ENCODE measurements around the gene TBCA.

TBCA gene

GRCh38 chr5:77744116-77744515 is 32.0 kb downstream of the TBCA start:
- H3F3A ChIP-seq (ENCODE audit: control insufficient read depth, insufficient read depth), result 0 out of 2 replicates have a peak, but pooled peaks cover 4% of the 10 kb centered on the region
- no peak overlapping the region for H3K4me3 ChIP-seq (ENCODE audit: low read length)
- H3K27me3 ChIP-seq (ENCODE audit: control insufficient read depth, low read length), result no peaks in the 10 kb centered on the region
- no peaks in the 10 kb centered on the region for H4K20me1 ChIP-seq (ENCODE audit: control insufficient read depth, insufficient read depth, low read depth, low read length)
- H3K9me2 ChIP-seq (replicated peaks; ENCODE audit: control insufficient read depth, low read length), result no peaks in the 10 kb centered on the region
- H3K4me1 ChIP-seq (ENCODE audit: control insufficient read depth, low read length), result no peaks in the 10 kb centered on the region
- H3K4me2 ChIP-seq (ENCODE audit: low read length), result no peak overlapping the region
- H3K79me2 ChIP-seq (ENCODE audit: control insufficient read depth, low read length), result peaks cover 91% of the 10 kb centered on the region
- peaks cover 21% of the 10 kb centered on the region for H3K36me3 ChIP-seq (ENCODE audit: control insufficient read depth, low read length)
- H3K27ac ChIP-seq (ENCODE audit: low read depth, low read length), result no peak overlapping the region
- no peak for TF ChIP-seq EZH2phosphoT487 (IDR thresholded peaks at IDR 0.05; ENCODE audit: borderline replicate concordance, low read length)
- no peak for TF ChIP-seq CTCF (IDR thresholded peaks at IDR 0.05; ENCODE audit: low read depth, low read length, poor library complexity, severe bottlenecking)
- no peaks in the 10 kb centered on the region for H3K9me3 ChIP-seq (ENCODE audit: control insufficient read depth, insufficient read depth, low read length)

GRCh38 chr5:77743181-77743580 is 33.0 kb downstream of the TBCA start:
- 0 out of 2 replicates have a peak, but pooled peaks cover 4% of the 10 kb centered on the region for H3F3A ChIP-seq (ENCODE audit: control insufficient read depth, insufficient read depth)
- H3K4me2 ChIP-seq (ENCODE audit: low read length), result no peak overlapping the region
- peaks cover 20% of the 10 kb centered on the region for H3K36me3 ChIP-seq (ENCODE audit: control insufficient read depth, low read length)
- no peak overlapping the region for H3K4me3 ChIP-seq (ENCODE audit: low read length)
- H3K27me3 ChIP-seq (ENCODE audit: control insufficient read depth, low read length), result no peaks in the 10 kb centered on the region
- no peaks in the 10 kb centered on the region for H4K20me1 ChIP-seq (ENCODE audit: control insufficient read depth, insufficient read depth, low read depth, low read length)
- no peak overlapping the region for H3K27ac ChIP-seq (ENCODE audit: low read depth, low read length)
- no peaks in the 10 kb centered on the region for H3K4me1 ChIP-seq (ENCODE audit: control insufficient read depth, low read length)
- H3K79me2 ChIP-seq (ENCODE audit: control insufficient read depth, low read length), result peaks cover 91% of the 10 kb centered on the region
- TF ChIP-seq EZH2phosphoT487 (IDR thresholded peaks at IDR 0.05; ENCODE audit: borderline replicate concordance, low read length), result no peak
- TF ChIP-seq CTCF (IDR thresholded peaks at IDR 0.05; ENCODE audit: low read depth, low read length, poor library complexity, severe bottlenecking), result no peak
- no peaks in the 10 kb centered on the region for H3K9me3 ChIP-seq (ENCODE audit: control insufficient read depth, insufficient read depth, low read length)
- no peaks in the 10 kb centered on the region for H3K9me2 ChIP-seq (replicated peaks; ENCODE audit: control insufficient read depth, low read length)

- Histone ChIP-seq H3K36me3 (ENCODE audit: control insufficient read depth, low read length) (peaks cover 25% of the 10 kb centered on the region), H3K79me2 (ENCODE audit: control insufficient read depth, low read length) (peaks cover 92% of the 10 kb centered on the region), H3K27me3 (ENCODE audit: control insufficient read depth, low read length) (no peaks in the 10 kb centered on the region), H4K20me1 (ENCODE audit: control insufficient read depth, insufficient read depth, low read depth, low read length) (no peaks in the 10 kb centered on the region), H3K9me3 (ENCODE audit: control insufficient read depth, insufficient read depth, low read length) (no peaks in the 10 kb centered on the region), H3K27ac (ENCODE audit: low read depth, low read length) (no peak overlapping the region), H3K4me2 (ENCODE audit: low read length) (no peak overlapping the region), H3K9me2 (replicated peaks; ENCODE audit: control insufficient read depth, low read length) (no peaks in the 10 kb centered on the region), H3K4me1 (ENCODE audit: control insufficient read depth, low read length) (no peaks in the 10 kb centered on the region), H3F3A (ENCODE audit: control insufficient read depth, insufficient read depth) (no peaks in the 10 kb centered on the region), H3K4me3 (ENCODE audit: low read length) (no peak overlapping the region)
- no peak for TF ChIP-seq EZH2phosphoT487 (IDR thresholded peaks at IDR 0.05; ENCODE audit: borderline replicate concordance, low read length)
- TF ChIP-seq CTCF (IDR thresholded peaks at IDR 0.05; ENCODE audit: low read depth, low read length, poor library complexity, severe bottlenecking), result no peak
Observed at GRCh38 chr5:77741608-77742007, 34.5 kb downstream of the TBCA start.
